ENCODE measurements around the gene RASGRF2.

The RASGRF2 gene

GRCh38 chr5:81169924-81170323 is 209.8 kb downstream of the RASGRF2 start:
- DNase-seq (ENCODE audit: low read depth): no peak

- DNase-seq (ENCODE audit: low read depth): no peak
Observed at GRCh38 chr5:81171769-81172168, 211.6 kb downstream of the RASGRF2 start.

GRCh38 chr5:81172710-81173109 is 212.5 kb downstream of the RASGRF2 start:
- no peak for DNase-seq (ENCODE audit: low read depth)

GRCh38 chr5:81177061-81177460 is 216.9 kb downstream of the RASGRF2 start:
- no peak for DNase-seq (ENCODE audit: low read depth)

- no peak for DNase-seq (ENCODE audit: low read depth)
Observed at GRCh38 chr5:81179959-81180358, 219.8 kb downstream of the RASGRF2 start.

GRCh38 chr5:81180780-81181460 is 220.8 kb downstream of the RASGRF2 start:
- DNase-seq (ENCODE audit: low read depth): no peak

GRCh38 chr5:81181576-81182316 is 221.6 kb downstream of the RASGRF2 start:
- DNase-seq (ENCODE audit: low read depth): no peak

- DNase-seq (ENCODE audit: low read depth): no peak
Observed at GRCh38 chr5:81182396-81183390, 222.5 kb downstream of the RASGRF2 start.

- no peak for DNase-seq (ENCODE audit: low read depth)
Observed at GRCh38 chr5:81183811-81184748, 223.9 kb downstream of the RASGRF2 start.

- no peak for DNase-seq (ENCODE audit: low read depth)
Observed at GRCh38 chr5:81184749-81185110, 224.6 kb downstream of the RASGRF2 start.

GRCh38 chr5:81187885-81188284 is 227.7 kb downstream of the RASGRF2 start:
- no peak for DNase-seq (ENCODE audit: low read depth)

GRCh38 chr5:81188962-81189361 is 228.8 kb downstream of the RASGRF2 start:
- DNase-seq (ENCODE audit: low read depth): no peak

- DNase-seq (ENCODE audit: low read depth): no peak
Observed at GRCh38 chr5:81189875-81190498, 229.8 kb downstream of the RASGRF2 start.

GRCh38 chr5:81191726-81192372 is 231.7 kb downstream of the RASGRF2 start:
- no peak for DNase-seq (ENCODE audit: low read depth)

- no peak for DNase-seq (ENCODE audit: low read depth)
Observed at GRCh38 chr5:81192373-81192750, 232.2 kb downstream of the RASGRF2 start.

GRCh38 chr5:81194633-81195334 is 234.6 kb downstream of the RASGRF2 start:
- peak; percentile 28 for DNase-seq (ENCODE audit: low read depth)

- DNase-seq (ENCODE audit: low read depth): no peak
Observed at GRCh38 chr5:81195335-81195929, 235.3 kb downstream of the RASGRF2 start.

- no peak for DNase-seq (ENCODE audit: low read depth)
Observed at GRCh38 chr5:81202655-81203054, 242.5 kb downstream of the RASGRF2 start.

GRCh38 chr5:81203729-81204128 is 243.6 kb downstream of the RASGRF2 start:
- no peak for DNase-seq (ENCODE audit: low read depth)
